Islet precursor cell (in vitro differentiated cells): ENCODE measurements around the gene PLA2G4B.

Experiments used
- DNase-seq: peaks from one replicate; pipeline ENCODE4 v3.0.0-alpha.2; 2018

PLA2G4B gene

GRCh38 chr15:41891226-41891625 is 52.6 kb downstream of the PLA2G4B start:
- no peak for DNase-seq

- no peak for DNase-seq
Measured at GRCh38 chr15:41891946-41892345, 53.3 kb downstream of the PLA2G4B start.

GRCh38 chr15:41892621-41893421 is 54.2 kb downstream of the PLA2G4B start:
- DNase-seq: no peak

- no peak for DNase-seq
Measured at GRCh38 chr15:41893422-41894250, 55.0 kb downstream of the PLA2G4B start, which contains the start of gene SPTBN5. SPTBN5 (minus strand) TSS chr15:41894053; CDS start chr15:41893497, 556 bp downstream.

- no peak for DNase-seq
Measured at GRCh38 chr15:41894251-41894790, 55.7 kb downstream of the PLA2G4B start.

- peak; percentile 88 for DNase-seq
Measured at GRCh38 chr15:41894791-41895463, 56.3 kb downstream of the PLA2G4B start.

- no peak for DNase-seq
Measured at GRCh38 chr15:41895491-41895890, 56.8 kb downstream of the PLA2G4B start.

GRCh38 chr15:41895957-41896356 is 57.3 kb downstream of the PLA2G4B start:
- DNase-seq: no peak

- DNase-seq: no peak
Measured at GRCh38 chr15:41896566-41896965, 57.9 kb downstream of the PLA2G4B start.

GRCh38 chr15:41897363-41897799 is 58.7 kb downstream of the PLA2G4B start:
- peak; percentile 63 for DNase-seq
